Measurements from ENCODE around the gene HCN3. TPM values are rescaled to one million over a fixed set of nuclear protein-coding genes. Genes with fewer than 3 reads are reported as not detected.
A peak's percentile ranks its signal among the peaks of the same experiment; 100 is the strongest.
"Not testable (repeated sequence)": the region's sequence is repeated elsewhere in the genome, so short reads cannot be mapped to it uniquely, and the experiment has no call there.

Gene HCN3
- 1.6 and 1.7 TPM in 2 replicates for total RNA-seq (2014; rRNA removed; shearing (Covaris generic))

DNA sequence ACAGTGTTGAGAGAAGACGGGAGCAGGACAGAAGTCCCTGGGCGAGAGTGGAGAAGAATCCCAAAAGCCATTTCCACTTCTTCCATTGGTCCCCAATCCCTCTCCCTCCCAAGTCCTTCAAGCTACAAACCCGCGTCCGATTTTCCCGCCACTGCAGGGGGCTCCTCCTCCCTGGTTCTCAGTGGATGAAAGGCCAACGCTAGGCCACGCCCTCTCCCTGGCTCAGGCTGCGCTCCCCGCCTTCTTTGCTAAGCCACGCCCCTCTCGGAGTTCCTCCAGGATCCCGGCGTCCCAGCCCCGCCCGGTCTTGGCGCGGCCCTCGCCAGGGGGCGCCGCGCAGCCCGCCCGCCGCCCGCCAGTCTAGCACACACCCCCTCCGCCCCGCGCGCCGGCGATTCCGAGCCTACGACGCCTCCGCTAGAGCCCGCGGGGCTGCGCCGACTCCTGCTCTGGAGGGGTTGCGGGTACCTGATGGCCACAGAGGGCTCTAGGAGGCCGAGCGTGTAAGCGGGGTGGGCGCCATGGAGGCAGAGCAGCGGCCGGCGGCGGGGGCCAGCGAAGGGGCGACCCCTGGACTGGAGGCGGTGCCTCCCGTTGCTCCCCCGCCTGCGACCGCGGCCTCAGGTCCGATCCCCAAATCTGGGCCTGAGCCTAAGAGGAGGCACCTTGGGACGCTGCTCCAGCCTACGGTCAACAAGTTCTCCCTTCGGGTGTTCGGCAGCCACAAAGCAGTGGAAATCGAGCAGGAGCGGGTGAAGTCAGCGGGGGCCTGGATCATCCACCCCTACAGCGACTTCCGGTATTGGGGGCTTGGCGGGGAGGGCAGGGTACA, at the start of gene HCN3:
Gene HCN3, plus strand, starts transcription at position 394 of the 832 bp plus-strand sequence. Its CDS starts 128 bp downstream, at position 522.
- peak; percentile 98 to 99 for DNase-seq
- no peak within 1 kb of the TSS for H3K27ac ChIP-seq
- H3K27me3 ChIP-seq, result no peaks in the 10 kb centered on the region
- H3K9me3 ChIP-seq (replicated peaks), result no peaks in the 10 kb centered on the region
- H3K4me1 ChIP-seq, result peaks cover 8% of the 10 kb centered on the region
- peak within 1 kb of the TSS; percentile 68 for H3K4me3 ChIP-seq
- peaks cover under 1% of the 10 kb centered on the region; the same call in 1 of the 2 replicates for H3K36me3 ChIP-seq

DNA sequence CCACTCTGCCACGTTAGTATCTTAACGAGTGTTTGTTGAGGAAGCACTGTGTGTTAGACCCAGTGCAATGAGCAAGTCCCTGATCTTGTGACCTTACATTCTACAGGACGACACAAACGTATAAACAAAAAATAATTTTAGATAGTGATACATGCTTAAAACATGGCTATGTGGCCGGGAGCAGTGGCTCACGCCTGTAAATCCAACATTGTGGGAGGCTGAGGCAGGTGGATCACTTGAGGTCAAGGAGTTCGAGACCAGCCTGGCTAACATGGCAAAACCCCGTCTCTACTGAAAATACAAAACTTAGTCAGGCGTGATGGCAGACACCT, 49.2 kb upstream of the HCN3 start:
- H3K27me3 ChIP-seq, result no peaks in the 10 kb centered on the region
- H3K27ac ChIP-seq, result peak overlapping the region; percentile 68
- peaks cover 3% of the 10 kb centered on the region for H3K4me1 ChIP-seq
- H3K36me3 ChIP-seq, result no peaks in the 10 kb centered on the region; the same call in 1 of the 2 replicates
- no peak for DNase-seq
- H3K9me3 ChIP-seq (replicated peaks), result no peaks in the 10 kb centered on the region
- peak overlapping the region; percentile 65 for H3K4me3 ChIP-seq

GRCh38 chr1:155231302-155231701, 46.0 kb upstream of the HCN3 start:
- not testable (repeated sequence) for DNase-seq; H3K27me3 ChIP-seq; H3K27ac ChIP-seq; H3K4me3 ChIP-seq; H3K36me3 ChIP-seq; H3K4me1 ChIP-seq; H3K9me3 ChIP-seq (replicated peaks)

GRCh38 chr1:155232001-155232978, 45.0 kb upstream of the HCN3 start:
- H3K4me1 ChIP-seq; H3K36me3 ChIP-seq; H3K27me3 ChIP-seq; H3K9me3 ChIP-seq (replicated peaks); H3K4me3 ChIP-seq; H3K27ac ChIP-seq; DNase-seq: not testable (repeated sequence)

GRCh38 chr1:155233502-155233901, 43.8 kb upstream of the HCN3 start:
- not testable (repeated sequence) for H3K36me3 ChIP-seq; H3K4me3 ChIP-seq; DNase-seq; H3K4me1 ChIP-seq; H3K9me3 ChIP-seq (replicated peaks); H3K27ac ChIP-seq; H3K27me3 ChIP-seq

DNA sequence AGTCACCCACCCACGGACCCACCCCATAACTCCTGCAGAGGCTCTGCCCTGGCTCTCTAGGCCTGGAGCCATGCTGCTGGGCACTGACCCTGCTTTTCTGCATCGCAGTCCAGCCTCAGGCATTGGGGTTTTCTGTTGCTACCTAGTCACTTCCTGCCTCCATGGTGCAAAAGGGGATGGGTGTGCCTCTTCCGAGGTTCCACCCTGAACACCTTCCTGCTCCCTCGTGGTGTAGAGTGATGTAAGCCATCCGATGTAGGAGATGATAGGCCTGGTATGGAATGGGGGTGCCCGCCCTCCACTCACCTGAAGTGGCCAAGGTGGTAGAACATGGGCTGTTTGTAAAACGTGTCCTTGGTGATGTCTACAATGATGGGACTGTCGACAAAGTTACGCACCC, 41.9 kb upstream of the HCN3 start:
- not testable (repeated sequence) for DNase-seq; H3K27ac ChIP-seq; H3K4me3 ChIP-seq; H3K27me3 ChIP-seq; H3K36me3 ChIP-seq; H3K4me1 ChIP-seq; H3K9me3 ChIP-seq (replicated peaks)

DNA sequence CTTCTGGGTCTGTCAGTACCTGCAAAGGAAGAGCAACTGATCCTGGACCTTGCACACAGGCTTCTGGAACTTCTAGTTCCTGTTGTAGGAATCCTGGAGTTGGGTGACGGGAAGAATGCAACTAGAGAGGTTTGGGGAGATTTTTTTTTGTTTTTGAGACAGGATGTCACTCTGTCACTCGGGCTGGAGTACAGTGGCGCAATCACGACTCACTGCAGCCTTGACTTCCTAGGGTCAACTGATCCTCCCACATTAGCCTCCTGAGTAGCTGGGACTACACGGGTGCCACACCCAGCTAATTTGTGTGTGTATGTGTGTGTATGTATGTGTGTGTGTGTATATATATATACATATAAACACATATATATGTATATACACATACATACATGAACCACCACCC, 40.8 kb upstream of the HCN3 start:
- H3K36me3 ChIP-seq, result no peaks in the 10 kb centered on the region
- no peak overlapping the region for H3K4me3 ChIP-seq
- H3K4me1 ChIP-seq, result peaks cover 4% of the 10 kb centered on the region; the same call in 1 of the 2 replicates
- H3K27me3 ChIP-seq, result no peaks in the 10 kb centered on the region
- no peak overlapping the region for H3K27ac ChIP-seq
- no peaks in the 10 kb centered on the region for H3K9me3 ChIP-seq (replicated peaks)
- DNase-seq, result no peak

- Histone ChIP-seq H3K36me3 (no peaks in the 10 kb centered on the region), H3K9me3 (replicated peaks) (no peaks in the 10 kb centered on the region), H3K4me3 (peak overlapping the region; percentile 48), H3K27ac (peak overlapping the region; percentile 12; the same call in 1 of the 2 replicates), H3K4me1 (peaks cover 9% of the 10 kb centered on the region; the same call in 1 of the 2 replicates), H3K27me3 (no peaks in the 10 kb centered on the region)
- DNase-seq, result peak; percentile 65 to 83
Observed at GRCh38 chr1:155241069-155241679, 36.1 kb upstream of the HCN3 start.

GRCh38 chr1:155241841-155242264, 35.4 kb upstream of the HCN3 start:
- Histone ChIP-seq H3K9me3 (replicated peaks) (no peaks in the 10 kb centered on the region), H3K36me3 (no peaks in the 10 kb centered on the region), H3K27me3 (no peaks in the 10 kb centered on the region), H3K4me1 (peaks cover 9% of the 10 kb centered on the region; the same call in 1 of the 2 replicates), H3K4me3 (no peak overlapping the region), H3K27ac (no peak overlapping the region)
- DNase-seq, result no peak

DNA sequence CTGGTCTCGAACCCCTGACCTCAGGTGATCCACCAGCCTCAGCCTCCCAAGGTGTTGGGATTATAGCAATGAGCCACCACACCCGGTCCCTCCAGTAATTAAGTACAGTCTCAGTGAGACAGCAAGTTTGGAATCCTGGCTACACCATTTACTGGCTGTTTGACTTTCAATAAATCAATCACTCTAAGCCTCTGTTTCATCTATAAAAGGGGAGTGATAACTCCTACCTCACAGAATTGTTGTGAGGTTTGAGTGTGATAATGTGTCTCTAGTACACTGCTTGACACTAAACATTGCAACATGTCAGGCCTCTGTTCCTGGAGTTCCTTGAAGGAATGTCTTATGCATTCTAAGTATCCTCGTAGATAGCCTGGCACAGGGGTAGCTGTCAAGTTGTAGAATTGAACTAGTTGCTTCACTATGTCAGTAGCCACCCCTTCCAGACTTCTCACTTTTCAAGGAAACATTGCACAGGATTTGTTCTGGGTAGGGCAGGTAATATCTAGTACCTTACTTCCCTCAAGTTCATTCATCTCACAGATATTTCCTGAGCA, 34.4 kb upstream of the HCN3 start:
- Histone ChIP-seq H3K4me1 (peaks cover 9% of the 10 kb centered on the region; the same call in 1 of the 2 replicates), H3K27me3 (no peaks in the 10 kb centered on the region), H3K4me3 (peak overlapping the region; percentile 68), H3K9me3 (replicated peaks) (no peaks in the 10 kb centered on the region), H3K27ac (no peak overlapping the region), H3K36me3 (no peaks in the 10 kb centered on the region)
- no peak for DNase-seq

DNA sequence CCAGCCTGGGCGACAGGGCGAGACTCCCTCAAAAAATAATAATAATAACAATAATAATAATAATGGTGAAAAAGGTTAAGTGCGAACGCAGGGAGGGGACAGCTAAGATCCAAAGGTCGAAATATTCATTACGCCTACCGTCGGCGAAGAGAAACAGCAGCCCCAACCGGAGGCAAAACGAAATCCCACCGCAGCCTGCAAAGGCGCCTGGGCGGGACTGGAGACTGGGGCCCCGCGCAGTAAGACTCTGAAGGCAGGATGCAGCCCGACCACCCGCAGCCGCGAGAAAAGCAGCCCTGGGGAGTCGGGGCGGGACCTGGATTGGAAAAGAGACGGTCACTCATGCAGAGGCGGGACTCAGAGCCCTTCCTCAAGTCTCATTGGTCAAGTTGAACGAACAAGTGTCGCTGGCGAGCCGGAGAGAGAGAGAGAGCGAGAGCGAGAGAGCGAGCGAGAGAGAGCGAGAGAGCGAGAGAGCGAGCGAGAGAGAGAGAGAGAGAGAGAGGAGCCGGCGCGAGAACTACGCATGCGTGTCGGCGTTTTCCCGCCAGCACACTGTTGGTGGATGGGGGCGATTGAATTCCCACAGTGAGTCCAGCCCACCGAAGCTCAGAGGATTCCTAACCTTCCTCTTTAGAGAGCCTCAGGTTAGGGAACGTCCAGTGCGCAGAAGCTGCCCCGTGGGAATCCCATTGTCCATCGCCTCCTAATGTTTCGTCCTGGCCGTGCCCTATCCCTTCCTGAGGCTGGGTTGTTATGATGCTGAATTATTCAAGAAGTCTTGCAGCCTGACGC, 32.7 kb upstream of the HCN3 start:
- Histone ChIP-seq H3K9me3 (replicated peaks) (no peaks in the 10 kb centered on the region), H3K4me3 (peak overlapping the region; percentile 68), H3K4me1 (peaks cover 9% of the 10 kb centered on the region; the same call in 1 of the 2 replicates), H3K27me3 (no peaks in the 10 kb centered on the region), H3K36me3 (no peaks in the 10 kb centered on the region), H3K27ac (peak overlapping the region; percentile 89)
- DNase-seq, result peak; percentile 99

DNA sequence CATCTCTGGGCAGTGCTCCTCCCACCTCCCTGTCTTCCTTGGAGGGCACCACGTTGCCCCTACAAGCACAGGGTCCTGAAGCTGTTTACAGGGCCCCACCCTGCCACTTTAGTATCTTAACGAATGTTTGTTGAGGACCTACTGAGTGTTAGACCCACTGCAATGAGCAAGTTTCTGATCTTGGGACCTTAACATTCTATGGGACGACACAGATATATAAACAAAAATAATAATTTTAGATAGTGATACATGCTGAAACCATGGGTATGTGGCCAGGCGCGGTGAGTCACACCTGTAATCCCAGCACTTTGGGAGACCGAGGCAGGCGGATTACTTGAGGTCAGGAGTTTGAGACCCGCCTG, 32.1 kb upstream of the HCN3 start:
- Histone ChIP-seq H3K27me3 (no peaks in the 10 kb centered on the region), H3K9me3 (replicated peaks) (no peaks in the 10 kb centered on the region), H3K27ac (peak overlapping the region; percentile 89), H3K4me3 (peak overlapping the region; percentile 68), H3K4me1 (peaks cover 9% of the 10 kb centered on the region; the same call in 1 of the 2 replicates), H3K36me3 (no peaks in the 10 kb centered on the region)
- DNase-seq, result no peak

DNA sequence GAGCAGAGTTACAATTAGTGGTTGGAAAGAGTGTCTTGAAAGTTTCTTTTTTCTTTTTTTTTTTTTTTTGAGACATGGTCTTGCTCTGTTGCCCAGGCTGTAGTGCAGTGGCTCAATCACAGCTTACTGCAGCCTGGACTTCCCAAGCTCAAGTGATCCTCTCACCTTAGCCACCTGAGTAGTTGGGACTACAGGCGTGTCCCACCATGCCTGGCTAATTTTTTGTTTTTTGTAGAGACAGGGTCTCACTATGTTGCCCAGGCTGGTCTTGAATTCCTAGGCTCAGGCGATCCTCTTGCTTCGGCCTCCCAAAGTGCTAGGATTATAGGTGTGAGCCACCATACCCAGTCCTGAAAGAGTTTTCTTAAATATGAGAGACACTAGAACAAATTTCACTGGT, 30.5 kb upstream of the HCN3 start:
- H3K4me3 ChIP-seq; H3K9me3 ChIP-seq (replicated peaks); H3K27ac ChIP-seq; H3K36me3 ChIP-seq; H3K4me1 ChIP-seq; DNase-seq; H3K27me3 ChIP-seq: not testable (repeated sequence)

Data from SJCRH30 (cell line).